GM10248 (cell line): ENCODE measurements around the gene SYNJ1.

ENCODE experiments used
- CTCF ChIA-PET: fragments of 300-600 bp; sonication (Branson Sonifier 250); formaldehyde crosslinking; extraction: SDS; loops from one replicate; lab custom pipeline; 2021; ENCODE audit warnings: antibody characterized with exemption; lab: Yijun Ruan, JAX
- POLR2A ChIA-PET: fragments of 350-650 bp; sonication (Branson Sonifier 250); formaldehyde crosslinking; extraction: SDS; loops from one replicate; lab custom pipeline; 2020; ENCODE audit warnings: antibody characterized with exemption; lab: Yijun Ruan, JAX
- DNase-seq: peaks from one replicate; pipeline ENCODE4 v3.0.0; 2012; ENCODE audit errors: extremely low spot score
- CTCF ChIP-seq: IDR thresholded peaks from 2 replicates; pipeline ENCODE4 v1.5.1; 2012; ENCODE audit warnings: mild to moderate bottlenecking, low read depth; ENCODE audit errors: extremely low read depth, missing control alignments, control extremely low read depth

The SYNJ1 gene

GRCh38 chr21:32768530-32768929 lies 40.7 kb upstream of the SYNJ1 start:
- DNase-seq: no peak
- ChIA-PET CTCF (no interaction called here), POLR2A (no interaction called here)
- TF ChIP-seq CTCF: no peak

DNA sequence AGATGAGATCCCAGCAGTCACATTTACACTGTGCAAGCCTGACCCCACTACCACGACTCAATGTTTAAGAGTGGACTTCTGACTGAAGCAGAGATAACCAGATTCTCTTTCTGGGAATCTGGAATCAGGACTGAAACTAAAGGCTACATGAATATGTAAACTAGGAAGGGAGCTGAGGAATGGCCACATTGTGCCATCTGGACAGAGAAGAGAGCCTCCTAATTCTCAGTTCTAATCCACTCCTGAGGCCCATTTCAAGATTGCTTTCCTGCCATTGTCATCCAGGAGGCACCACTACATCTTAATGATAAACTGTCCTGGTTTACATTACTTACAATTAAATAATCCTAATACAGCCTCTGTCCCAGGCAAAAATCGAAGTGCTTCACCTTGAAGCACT lies 37.2 kb upstream of the SYNJ1 start:
- no peak for DNase-seq
- TF ChIP-seq CTCF: no peak
- ChIA-PET POLR2A (no interaction called here), CTCF (interaction anchor here (1.0 to 1.7 kb wide), 3 partner anchors 8 to 18 kb away, joined by 3 to 6 read pairs (median 4); no protein-coding TSS in a partner anchor)

DNA sequence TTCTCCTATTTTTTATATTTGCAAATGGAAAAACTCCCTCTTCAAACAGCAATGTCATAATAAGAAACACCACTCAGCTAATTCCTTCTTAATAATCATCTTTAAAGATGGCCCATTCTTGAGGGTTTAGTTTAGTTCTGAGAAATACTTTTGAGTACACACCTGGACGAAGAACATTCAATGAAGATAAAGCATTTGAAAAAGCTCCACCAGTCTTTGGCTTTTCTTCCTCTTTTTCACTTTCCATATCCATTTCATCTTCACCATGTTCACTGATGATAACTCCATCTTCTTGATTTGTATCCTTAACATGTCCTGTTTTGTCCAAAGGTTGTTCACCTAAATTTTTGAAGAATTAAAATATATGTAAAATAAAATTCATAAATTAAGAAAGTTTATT lies 36.4 kb upstream of the SYNJ1 start:
- DNase-seq: no peak
- POLR2A ChIA-PET: interaction anchor here (0.8 kb wide), 1 partner anchor 9 kb away, joined by 6 read pairs; no protein-coding TSS in a partner anchor
- CTCF ChIA-PET: interaction anchor here (1.0 to 1.7 kb wide), 2 partner anchors 8 to 9 kb away, joined by 4 to 6 read pairs; no protein-coding TSS in a partner anchor
- no peak for TF ChIP-seq CTCF

- CTCF ChIA-PET: interaction anchor here (1.4 to 1.9 kb wide), 2 partner anchors 14 to 26 kb away, joined by 5 to 6 read pairs; partner anchors contain the start of gene PAXBP1
- POLR2A ChIA-PET: interaction anchor here (0.7 kb wide), 1 partner anchor 87 kb away, joined by 4 read pairs; no protein-coding TSS in a partner anchor
- no peak for DNase-seq
- no peak for TF ChIP-seq CTCF
Observed at GRCh38 chr21:32757804-32758203, 30.0 kb upstream of the SYNJ1 start.

DNA sequence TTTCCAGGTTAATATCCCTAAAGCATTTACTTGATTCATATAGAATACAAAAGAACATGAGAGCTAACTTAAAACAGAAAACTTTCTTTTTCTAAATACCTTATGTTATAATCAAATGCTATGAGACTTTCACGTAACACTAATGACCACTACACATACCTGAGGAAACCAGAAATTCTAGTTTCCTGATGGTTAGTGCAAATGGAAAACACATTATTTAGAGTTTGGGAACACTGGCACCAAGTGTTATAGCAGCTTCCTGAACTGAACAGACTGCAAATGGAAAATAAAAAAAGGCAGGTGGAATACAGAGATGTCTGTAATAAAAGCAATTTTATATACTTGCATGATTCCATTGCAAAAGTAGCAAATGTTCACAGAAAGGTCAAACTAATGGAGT lies 28.3 kb upstream of the SYNJ1 start:
- CTCF ChIA-PET: interaction anchor here (0.9 to 4.2 kb wide), 8 partner anchors 9 to 850 kb away, joined by 3 to 13 read pairs (median 5); partner anchors contain the start of gene PAXBP1
- POLR2A ChIA-PET: interaction anchor here (1.1 kb wide), 1 partner anchor 15 kb away, joined by 3 read pairs; the partner anchor contains the start of gene PAXBP1
- TF ChIP-seq CTCF: no peak
- DNase-seq: no peak

DNA sequence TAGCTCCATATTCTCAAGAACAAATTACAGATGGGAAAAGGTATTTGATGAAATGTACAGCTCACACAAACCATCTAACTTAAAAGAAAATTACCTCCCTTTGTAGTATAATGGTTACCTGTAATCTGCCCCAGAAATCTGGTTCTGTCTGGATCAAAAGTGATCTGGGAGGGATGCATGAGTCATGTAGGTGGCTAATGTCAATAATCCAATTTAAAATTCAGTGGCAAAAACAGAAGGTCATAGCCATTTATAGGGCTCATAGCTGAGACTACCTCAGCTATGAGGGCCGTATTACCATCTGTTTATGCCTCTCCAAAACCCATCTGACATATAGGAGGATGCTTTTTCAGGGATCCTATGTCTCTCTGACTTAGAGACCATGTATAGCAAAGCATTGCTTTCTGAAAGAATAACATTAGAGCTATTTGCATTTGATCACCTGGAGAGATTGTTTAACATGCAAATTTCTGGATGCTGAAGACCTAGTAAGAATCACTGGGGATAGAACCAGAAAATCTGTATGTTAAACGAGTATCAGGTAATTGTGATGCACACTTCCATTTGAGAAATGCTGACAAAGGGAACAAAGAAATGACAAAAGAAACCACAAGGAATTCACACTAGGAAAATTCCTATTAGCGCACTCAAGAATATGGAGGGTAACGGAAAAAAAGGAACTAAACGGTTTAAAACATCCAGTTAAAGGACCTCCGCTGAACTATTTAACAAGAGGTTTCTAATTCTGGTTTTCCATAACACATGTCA lies 26.2 kb upstream of the SYNJ1 start:
- ChIA-PET POLR2A (interaction anchor here (1.1 kb wide), 1 partner anchor 17 kb away, joined by 6 read pairs; the partner anchor contains the start of gene PAXBP1), CTCF (interaction anchor here (1.3 to 4.2 kb wide), 5 partner anchors 16 to 72 kb away, joined by 3 to 13 read pairs (median 4); partner anchors contain the start of gene PAXBP1)
- no peak for DNase-seq
- TF ChIP-seq CTCF: no peak
